ENCODE measurements around the gene MARK2.

The MARK2 gene

DNA sequence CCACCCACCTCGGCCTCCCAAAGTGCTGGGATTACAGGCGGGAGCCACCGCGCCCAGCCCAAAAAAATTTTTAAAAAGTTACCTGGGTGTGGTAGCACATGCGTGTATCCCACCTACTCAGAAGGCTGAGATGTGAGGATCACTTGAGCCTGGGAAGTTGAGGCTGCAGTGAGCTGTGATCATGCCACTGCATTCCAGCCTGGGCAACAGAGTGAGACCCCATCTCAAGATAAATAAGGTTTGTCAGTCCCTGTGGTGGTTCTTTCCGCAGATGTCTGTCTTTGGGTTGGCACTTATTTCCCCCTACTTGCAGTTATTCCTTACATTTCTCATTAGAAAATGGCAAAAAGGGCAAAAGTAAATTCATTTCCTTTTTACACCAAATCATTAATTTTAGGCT lies 8.0 kb downstream of the MARK2 start:
- H3K27ac ChIP-seq = peak overlapping the region; percentile 82
- TF ChIP-seq ZFX (IDR thresholded peaks at IDR 0.05; ENCODE audit: borderline replicate concordance) = no peak
- TF ChIP-seq, protein P1, sequence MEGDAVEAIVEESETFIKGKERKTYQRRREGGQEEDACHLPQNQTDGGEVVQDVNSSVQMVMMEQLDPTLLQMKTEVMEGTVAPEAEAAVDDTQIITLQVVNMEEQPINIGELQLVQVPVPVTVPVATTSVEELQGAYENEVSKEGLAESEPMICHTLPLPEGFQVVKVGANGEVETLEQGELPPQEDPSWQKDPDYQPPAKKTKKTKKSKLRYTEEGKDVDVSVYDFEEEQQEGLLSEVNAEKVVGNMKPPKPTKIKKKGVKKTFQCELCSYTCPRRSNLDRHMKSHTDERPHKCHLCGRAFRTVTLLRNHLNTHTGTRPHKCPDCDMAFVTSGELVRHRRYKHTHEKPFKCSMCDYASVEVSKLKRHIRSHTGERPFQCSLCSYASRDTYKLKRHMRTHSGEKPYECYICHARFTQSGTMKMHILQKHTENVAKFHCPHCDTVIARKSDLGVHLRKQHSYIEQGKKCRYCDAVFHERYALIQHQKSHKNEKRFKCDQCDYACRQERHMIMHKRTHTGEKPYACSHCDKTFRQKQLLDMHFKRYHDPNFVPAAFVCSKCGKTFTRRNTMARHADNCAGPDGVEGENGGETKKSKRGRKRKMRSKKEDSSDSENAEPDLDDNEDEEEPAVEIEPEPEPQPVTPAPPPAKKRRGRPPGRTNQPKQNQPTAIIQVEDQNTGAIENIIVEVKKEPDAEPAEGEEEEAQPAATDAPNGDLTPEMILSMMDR (IDR thresholded peaks at IDR 0.05) = no peak

DNA sequence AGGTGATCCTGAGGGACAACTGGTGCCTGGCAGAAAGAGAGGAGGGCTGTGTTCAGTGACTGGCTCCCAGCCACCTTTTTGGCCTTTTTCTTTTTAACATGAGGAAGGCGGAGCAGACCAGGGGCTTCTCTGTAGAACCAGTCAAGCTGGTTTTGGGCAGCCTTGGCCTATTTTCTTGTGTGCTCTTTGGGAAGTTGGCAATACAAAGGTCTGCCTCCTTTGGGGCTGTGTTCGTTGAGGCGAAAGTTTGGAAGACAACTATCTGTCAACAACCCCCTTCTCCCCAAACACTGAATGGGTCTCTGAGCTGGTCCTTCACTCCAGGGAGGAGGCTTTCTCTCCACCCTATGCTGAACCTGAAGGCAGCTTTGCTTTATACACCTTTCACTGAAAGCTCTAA lies 8.5 kb downstream of the MARK2 start:
- peak overlapping the region; percentile 82 for H3K27ac ChIP-seq
- TF ChIP-seq, protein P1 (IDR thresholded peaks at IDR 0.05) = no peak
- no peak for TF ChIP-seq ZFX (IDR thresholded peaks at IDR 0.05; ENCODE audit: borderline replicate concordance)

DNA sequence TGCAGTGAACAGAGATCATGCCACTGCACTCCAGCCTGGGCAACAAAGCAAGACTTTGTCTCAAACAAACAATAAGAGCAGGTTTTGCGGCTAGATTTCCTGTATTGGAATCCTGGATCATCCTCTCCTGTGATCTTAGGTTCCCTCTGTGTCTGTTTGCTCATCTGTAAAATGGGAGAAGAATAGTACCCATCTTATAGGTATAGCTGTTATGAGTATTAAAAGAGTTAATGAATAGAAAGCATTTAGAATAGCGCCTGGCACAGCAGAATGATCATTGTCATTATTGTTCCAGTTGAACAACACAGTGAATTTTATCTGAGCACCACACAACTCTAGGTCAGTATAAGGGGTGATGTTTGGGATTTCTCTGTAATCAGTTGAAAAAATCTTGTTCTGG lies 10.8 kb downstream of the MARK2 start:
- no peak overlapping the region for H3K27ac ChIP-seq
- TF ChIP-seq, protein P1 (IDR thresholded peaks at IDR 0.05) = no peak
- no peak for TF ChIP-seq ZFX (IDR thresholded peaks at IDR 0.05; ENCODE audit: borderline replicate concordance)

DNA sequence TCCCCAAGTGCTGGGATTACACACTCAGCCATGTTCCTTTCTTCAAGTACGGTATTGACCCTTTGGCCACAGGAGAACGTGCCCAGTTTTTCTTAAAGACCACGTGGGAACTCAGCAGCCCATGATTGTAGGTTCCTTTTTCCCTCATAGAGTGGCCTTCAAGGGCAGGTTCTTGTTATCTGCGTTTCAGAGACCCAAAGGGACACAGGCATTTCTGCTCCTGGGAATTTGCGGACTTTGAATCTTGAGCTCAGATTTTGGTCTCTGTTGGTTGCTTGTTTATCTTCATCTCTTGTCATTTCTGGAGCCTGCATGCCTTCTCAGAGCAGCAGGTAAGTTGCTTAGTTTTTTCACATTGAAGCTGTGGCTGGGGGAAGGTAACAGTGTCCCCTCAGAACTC lies 12.0 kb downstream of the MARK2 start:
- no peak for TF ChIP-seq ZFX (IDR thresholded peaks at IDR 0.05; ENCODE audit: borderline replicate concordance)
- H3K27ac ChIP-seq = no peak overlapping the region; the same call in 1 of the 2 replicates

DNA sequence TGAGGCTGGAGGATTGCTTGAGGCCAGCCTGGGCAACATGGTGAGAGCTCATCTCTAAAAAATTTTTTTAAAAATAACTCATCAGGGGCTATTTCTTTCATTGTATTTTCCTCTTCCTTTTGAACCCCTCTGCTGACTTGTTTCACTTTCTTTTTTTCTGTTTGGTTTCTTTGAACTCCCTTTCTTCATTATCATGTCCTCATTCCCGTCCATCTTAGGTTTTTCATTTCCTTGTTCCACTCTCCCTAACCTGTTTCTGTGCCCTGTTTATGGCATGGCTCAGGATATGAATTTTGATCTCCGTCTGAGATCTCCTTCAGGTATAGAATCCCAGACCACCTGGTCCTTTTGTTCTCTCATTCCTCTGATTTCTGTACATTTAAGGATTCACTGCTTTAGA lies 12.5 kb downstream of the MARK2 start:
- TF ChIP-seq, protein P1 (IDR thresholded peaks at IDR 0.05) = no peak
- TF ChIP-seq ZFX (IDR thresholded peaks at IDR 0.05; ENCODE audit: borderline replicate concordance) = no peak
- H3K27ac ChIP-seq = no peak overlapping the region; the same call in 1 of the 2 replicates

DNA sequence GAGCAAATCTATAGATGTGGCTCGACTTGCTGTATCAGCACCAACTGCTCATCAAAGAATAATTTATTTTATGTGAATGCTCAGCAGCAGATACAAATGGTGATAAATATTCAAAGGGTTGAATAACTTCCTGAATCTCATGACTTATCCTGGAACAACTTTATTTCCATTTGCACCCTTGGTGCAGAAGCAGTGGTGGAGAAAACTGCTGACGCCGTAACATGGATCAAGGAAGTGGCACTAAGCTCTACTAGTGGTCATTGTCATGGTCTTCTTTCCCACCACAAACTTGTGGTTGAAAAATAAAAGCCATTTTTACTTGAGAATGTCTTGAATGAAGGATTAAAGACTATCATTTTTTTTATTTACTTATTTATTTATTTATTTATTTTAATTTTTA lies 14.6 kb downstream of the MARK2 start:
- H3K27ac ChIP-seq = no peak overlapping the region
- no peak for TF ChIP-seq ZFX (IDR thresholded peaks at IDR 0.05; ENCODE audit: borderline replicate concordance)
- TF ChIP-seq, protein P1 (IDR thresholded peaks at IDR 0.05) = no peak

DNA sequence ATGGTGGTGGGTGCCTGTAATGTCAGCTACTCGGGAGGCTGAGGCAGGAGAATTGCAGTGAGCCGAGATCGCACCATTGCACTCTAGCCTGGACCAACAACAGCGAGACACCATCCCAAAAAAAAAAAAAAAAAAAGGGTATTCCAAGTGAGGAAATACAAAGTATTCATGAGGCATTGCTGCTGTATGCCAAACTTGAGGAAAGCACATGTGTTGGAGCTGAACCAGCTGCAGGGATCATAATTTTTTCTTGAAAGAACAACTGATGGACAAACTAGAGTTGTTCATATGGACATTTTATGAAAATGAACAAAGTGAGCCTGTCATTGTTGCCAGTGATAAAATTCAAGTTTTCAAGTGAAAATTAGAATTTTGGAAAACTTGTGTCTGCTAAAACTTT lies 15.8 kb downstream of the MARK2 start:
- no peak overlapping the region for H3K27ac ChIP-seq
- TF ChIP-seq, protein P1 (IDR thresholded peaks at IDR 0.05) = no peak
- TF ChIP-seq ZFX (IDR thresholded peaks at IDR 0.05; ENCODE audit: borderline replicate concordance) = no peak

DNA sequence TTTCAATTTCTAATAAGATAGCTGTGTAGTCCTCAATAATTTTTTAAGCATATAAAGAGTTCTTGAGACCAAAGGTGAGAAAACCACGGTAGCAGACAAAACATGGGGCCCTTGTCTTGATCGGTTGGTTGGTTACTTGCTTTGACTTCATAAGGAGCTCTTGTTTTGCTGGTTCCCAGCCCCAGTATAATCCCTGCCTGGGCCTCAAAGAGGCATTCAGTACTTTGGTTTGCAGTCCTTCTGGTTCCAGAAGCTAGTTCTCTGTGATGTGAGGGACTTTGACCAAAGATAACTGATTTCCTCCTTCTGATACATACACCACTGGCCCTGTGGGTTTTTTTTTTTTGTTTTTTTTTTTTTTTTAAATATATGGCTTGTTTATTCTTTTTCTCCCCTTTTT lies 17.1 kb downstream of the MARK2 start:
- no peak overlapping the region for H3K27ac ChIP-seq
- TF ChIP-seq ZFX (IDR thresholded peaks at IDR 0.05; ENCODE audit: borderline replicate concordance) = no peak
